CD4-positive, CD25-positive, alpha-beta regulatory T cell (primary cell): ENCODE data around the gene WHAMM. TPM values are rescaled to one million over a fixed set of nuclear protein-coding genes. Genes with fewer than 3 reads are reported as not detected.

Experiments used
- polyA plus RNA-seq, 4 donors: library from polyadenylated mRNA; unstranded; fragments of 300-500 nt; fragmentation: Illumina TruSeq; gene quantifications; one replicate each; pipeline ENCODE4 v1.2.3, GENCODE V29; 2021
- total RNA-seq: library from RNA; stranded (reverse); gene quantifications from one replicate; pipeline ENCODE4 v1.2.3, GENCODE V29; 2022

The WHAMM gene
- total and polyA plus RNA-seq, 5 donors from 2014 or later = 2.9 to 66.4 (median 3.6) TPM

Other genes with a start within 250 kb of the WHAMM start
- gene CPEB1, start 162.3 kb upstream of the WHAMM start, total RNA-seq = not detected
- under 1 TPM in 3 of 4 donors, not detected in 1; 0.09 to 0.68 (median 0.60) TPM for gene CPEB1, start 162.3 kb upstream of the WHAMM start, polyA plus RNA-seq
- 0.12 TPM for gene AP3B2, start 99.8 kb upstream of the WHAMM start, total RNA-seq
- gene AP3B2, start 99.8 kb upstream of the WHAMM start, polyA plus RNA-seq = under 1 TPM in 1 of 4 donors, not detected in 3; 0.23 TPM
- not detected for gene FSD2, start 3.6 kb upstream of the WHAMM start, total RNA-seq
- under 1 TPM in 2 of 4 donors, not detected in 2; 0.06 to 0.09 TPM for gene FSD2, start 3.6 kb upstream of the WHAMM start, polyA plus RNA-seq
- gene HOMER2, start 143.1 kb downstream of the WHAMM start, total RNA-seq = 3.4 TPM
- 1 to 10 TPM; 2.6 to 9.4 (median 3.1) TPM for gene HOMER2, start 143.1 kb downstream of the WHAMM start, polyA plus RNA-seq
- 23.9 TPM for gene RAMAC, start 176.6 kb downstream of the WHAMM start, total RNA-seq
- gene RAMAC, start 176.6 kb downstream of the WHAMM start, polyA plus RNA-seq = 10 to 100 TPM; 39.3 to 48.1 (median 43.7) TPM
- 20.0 TPM for gene C15orf40, start 202.0 kb downstream of the WHAMM start, total RNA-seq
- 10 to 100 TPM; 46.4 to 77.0 (median 57.3) TPM for gene C15orf40, start 202.0 kb downstream of the WHAMM start, polyA plus RNA-seq